GM12878 (cell line): ENCODE measurements around the gene NUDT5. TPM values are rescaled to one million over a fixed set of nuclear protein-coding genes. Genes with fewer than 3 reads are reported as not detected.

Experiments
- CBFB ChIP-seq: IDR thresholded peaks from 2 replicates; pipeline ENCODE4 v1.6.1; 2016; ENCODE audit warnings: antibody characterized with exemption, low read depth
- EED ChIP-seq: sonication (generic); IDR thresholded peaks from 2 replicates; pipeline ENCODE4 v1.6.1; 2016; ENCODE audit warnings: antibody characterized with exemption, low read depth
- EGR1 ChIP-seq, 2 experiments: IDR thresholded peaks; 1 replicate in 1 of 2; 2 replicates in 1 of 2; pipeline ENCODE4 v1.6.1; 2011 to 2012; ENCODE audit warnings: low read depth in 2 of 2, low read length in 2 of 2, borderline replicate concordance in 1 of 2, mild to moderate bottlenecking in 1 of 2, moderate library complexity in 1 of 2
- ELK1 ChIP-seq: IDR thresholded peaks from 2 replicates; pipeline ENCODE4 v1.6.1; 2012; ENCODE audit warnings: low read depth, low read length, improper control_type of control experiment
- FOXM1 ChIP-seq: IDR thresholded peaks from 2 replicates; pipeline ENCODE4 v1.6.1; 2012; ENCODE audit warnings: low read depth, mild to moderate bottlenecking, inconsistent platforms, low read length, moderate library complexity
- IKZF1 ChIP-seq: fragments of 450-650 bp; conservative IDR thresholded peaks from 2 replicates; pipeline ENCODE4 v1.6.1; 2017; ENCODE audit warnings: antibody characterized with exemption, mild to moderate bottlenecking
- IRF4 ChIP-seq: IDR thresholded peaks from 2 replicates; pipeline ENCODE4 v1.6.1; 2011; ENCODE audit warnings: low read depth, low read length
- MEF2B ChIP-seq: fragments of 450-650 bp; IDR thresholded peaks from 2 replicates; pipeline ENCODE4 v1.6.1; 2018; ENCODE audit warnings: mild to moderate bottlenecking, moderate library complexity; ENCODE audit not compliant: partially characterized antibody, poor library complexity, severe bottlenecking
- MLLT1 ChIP-seq: fragments of 450-650 bp; IDR thresholded peaks from 2 replicates; pipeline ENCODE4 v1.6.1; 2016; ENCODE audit warnings: mild to moderate bottlenecking
- MXI1 ChIP-seq: fragments of 150-350 bp; IDR thresholded peaks from 2 replicates; pipeline ENCODE4 v1.6.1; 2011; ENCODE audit warnings: low read depth, mild to moderate bottlenecking, inconsistent platforms, low read length, improper control_type of control experiment
- NBN ChIP-seq: fragments of 450-650 bp; IDR thresholded peaks from 2 replicates; pipeline ENCODE4 v1.6.1; 2016
- NFIC ChIP-seq: IDR thresholded peaks from 2 replicates; pipeline ENCODE4 v1.6.1; 2012; ENCODE audit warnings: low read depth, mild to moderate bottlenecking, inconsistent platforms, low read length, moderate library complexity
- POLR2AphosphoS5 ChIP-seq: IDR thresholded peaks from 2 replicates; pipeline ENCODE4 v1.6.1; 2011; ENCODE audit warnings: mild to moderate bottlenecking, low read length, inconsistent platforms
- RUNX3 ChIP-seq: IDR thresholded peaks from 2 replicates; pipeline ENCODE4 v1.6.1; 2012; ENCODE audit warnings: low read length, inconsistent platforms
- SIX5 ChIP-seq: IDR thresholded peaks from 2 replicates; pipeline ENCODE4 v1.6.1; 2011; ENCODE audit warnings: mild to moderate bottlenecking, low read depth, low read length, moderate library complexity; ENCODE audit not compliant: severe bottlenecking
- SMC3 ChIP-seq: IDR thresholded peaks from 2 replicates; pipeline ENCODE4 v1.6.1; 2011; ENCODE audit warnings: low read length, improper control_type of control experiment, borderline replicate concordance
- SPI1 ChIP-seq: IDR thresholded peaks from 2 replicates; pipeline ENCODE4 v1.6.1; 2011; ENCODE audit warnings: low read depth, mild to moderate bottlenecking, low read length, moderate library complexity, borderline replicate concordance; ENCODE audit not compliant: insufficient read depth
- YY1 ChIP-seq: IDR thresholded peaks from 2 replicates; pipeline ENCODE4 v1.6.1; 2011; ENCODE audit warnings: low read depth, mild to moderate bottlenecking, low read length
- ZZZ3 ChIP-seq: IDR thresholded peaks from 2 replicates; pipeline ENCODE4 v1.6.1; 2011; ENCODE audit warnings: low read depth; ENCODE audit not compliant: control insufficient read depth, insufficient read length
- polyA plus RNA-seq, 11 experiments: library from polyadenylated mRNA; depleted of rRNA in 4 of 11; unstranded in 6 of 11; stranded (reverse) in 5 of 11; fragments of >200 nt; fragmentation: Nextera tagmentation in 4 of 11; fragmentation: Illumina TruSeq in 1 of 11; extraction: Ambion mirVana in 4 of 11; extraction: Trizol in 1 of 11; gene quantifications; 1 replicate in 1 of 11; 2 replicates in 10 of 11; pipeline versions ENCODE4 v1.2.1 to v1.2.3, GENCODE V29; 2011 to 2016; ENCODE audit warnings: inconsistent platforms in 2 of 11, missing spikeins in 2 of 11, low read depth in 1 of 11
- total RNA-seq, 4 experiments: library from RNA; depleted of rRNA in 3 of 4; stranded (reverse); fragments of >200 nt in 3 of 4; fragmentation: Illumina TruSeq in 1 of 4; extraction: Trizol in 1 of 4; gene quantifications; 2 replicates each; pipeline versions ENCODE4 v1.2.1 to v1.2.3, GENCODE V29; 2013 to 2021
- TF ChIP-seq, protein P1 (sequence below): fragments of 450-650 bp; IDR thresholded peaks from 2 replicates; pipeline ENCODE4 v1.6.1; 2017; ENCODE audit warnings: low read depth, mild to moderate bottlenecking, moderate library complexity
- TF ChIP-seq, protein P2 (sequence below): fragments of 450-650 bp; IDR thresholded peaks from 2 replicates; pipeline ENCODE4 v1.6.1; 2016; ENCODE audit warnings: mild to moderate bottlenecking
- TF ChIP-seq, protein P3 (sequence below): fragments of 450-650 bp; IDR thresholded peaks from 2 replicates; pipeline ENCODE4 v1.6.1; 2017; ENCODE audit warnings: mild to moderate bottlenecking, low read depth, inconsistent platforms; ENCODE audit not compliant: poor library complexity, severe bottlenecking

The NUDT5 gene
- total and polyA plus RNA-seq, 10 of the 15 experiments (the other 5 are each of a cell fraction or from before 2014, with no cell fraction given), result 74.1 to 345 (median 153) TPM

DNA sequence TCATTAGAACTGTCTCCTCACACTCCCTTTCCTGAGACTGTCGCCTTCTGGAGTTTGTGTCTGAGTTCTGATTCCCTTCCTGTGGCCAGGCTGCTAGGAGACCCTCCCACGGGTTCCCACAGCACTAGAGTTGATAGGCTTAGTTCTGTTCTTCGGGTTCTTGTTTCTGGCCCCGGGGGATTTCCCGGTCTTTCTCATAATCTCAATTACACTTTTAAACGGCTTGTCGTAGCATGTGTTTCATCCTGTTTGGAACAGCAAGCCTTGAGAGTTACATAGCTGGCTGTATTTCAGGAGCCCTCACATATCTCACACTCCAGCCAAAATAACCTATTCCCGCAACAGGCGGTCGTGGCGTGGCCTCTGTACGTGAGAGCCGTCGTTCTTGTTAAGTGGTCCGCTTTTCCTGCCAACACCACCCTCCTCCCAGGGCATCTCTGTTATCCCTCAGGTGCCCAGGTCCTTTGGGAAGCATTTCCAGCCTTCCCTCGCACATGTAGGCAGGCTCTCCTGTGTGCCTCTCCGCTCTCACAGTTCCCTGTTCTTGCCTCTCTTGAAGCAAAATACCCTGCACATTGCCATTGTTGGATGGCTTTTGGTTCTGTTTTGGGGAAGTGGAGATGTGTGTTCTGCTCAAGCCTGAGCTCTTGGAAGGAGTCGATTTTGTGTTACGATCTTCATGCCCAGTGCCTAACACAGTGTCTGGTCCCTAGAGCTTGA lies 46.3 kb upstream of the NUDT5 start (continued):
- TF ChIP-seq MLLT1, result peak; percentile 91
- peak; percentile 85 for TF ChIP-seq RUNX3
- TF ChIP-seq, protein P1, sequence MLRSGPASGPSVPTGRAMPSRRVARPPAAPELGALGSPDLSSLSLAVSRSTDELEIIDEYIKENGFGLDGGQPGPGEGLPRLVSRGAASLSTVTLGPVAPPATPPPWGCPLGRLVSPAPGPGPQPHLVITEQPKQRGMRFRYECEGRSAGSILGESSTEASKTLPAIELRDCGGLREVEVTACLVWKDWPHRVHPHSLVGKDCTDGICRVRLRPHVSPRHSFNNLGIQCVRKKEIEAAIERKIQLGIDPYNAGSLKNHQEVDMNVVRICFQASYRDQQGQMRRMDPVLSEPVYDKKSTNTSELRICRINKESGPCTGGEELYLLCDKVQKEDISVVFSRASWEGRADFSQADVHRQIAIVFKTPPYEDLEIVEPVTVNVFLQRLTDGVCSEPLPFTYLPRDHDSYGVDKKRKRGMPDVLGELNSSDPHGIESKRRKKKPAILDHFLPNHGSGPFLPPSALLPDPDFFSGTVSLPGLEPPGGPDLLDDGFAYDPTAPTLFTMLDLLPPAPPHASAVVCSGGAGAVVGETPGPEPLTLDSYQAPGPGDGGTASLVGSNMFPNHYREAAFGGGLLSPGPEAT, result peak; percentile 52; the same call in 1 of the 2 replicates
- peak; percentile 61; the same call in 1 of the 2 replicates for TF ChIP-seq NFIC
- TF ChIP-seq MXI1, result 0 out of 2 replicates have a peak, but pooled peaks have one; percentile 31
- peak; percentile 68 for TF ChIP-seq MEF2B
- TF ChIP-seq IRF4, result peak; percentile 54; the same call in 1 of the 2 replicates
- no peak for TF ChIP-seq ELK1
- peak; percentile 70; the same call in 1 of the 2 replicates for TF ChIP-seq SPI1
- 0 out of 2 replicates have a peak, but pooled peaks have one; percentile 31 for TF ChIP-seq CBFB
- TF ChIP-seq IKZF1, result peak; percentile 75
- TF ChIP-seq SMC3, result no peak
- TF ChIP-seq SIX5, result no peak
- TF ChIP-seq FOXM1, result peak; percentile 51; the same call in 1 of the 2 replicates
- peak in 1 of 2 experiments; percentile 82; a peak in 2 of 3 replicates for TF ChIP-seq EGR1 (IDR thresholded peaks at IDR 0.05; ENCODE audit: borderline replicate concordance in 1 of 2, low read depth in 2 of 2, low read length in 2 of 2)
- TF ChIP-seq NBN, result 0 out of 2 replicates have a peak, but pooled peaks have one; percentile 34
- TF ChIP-seq, protein P2, sequence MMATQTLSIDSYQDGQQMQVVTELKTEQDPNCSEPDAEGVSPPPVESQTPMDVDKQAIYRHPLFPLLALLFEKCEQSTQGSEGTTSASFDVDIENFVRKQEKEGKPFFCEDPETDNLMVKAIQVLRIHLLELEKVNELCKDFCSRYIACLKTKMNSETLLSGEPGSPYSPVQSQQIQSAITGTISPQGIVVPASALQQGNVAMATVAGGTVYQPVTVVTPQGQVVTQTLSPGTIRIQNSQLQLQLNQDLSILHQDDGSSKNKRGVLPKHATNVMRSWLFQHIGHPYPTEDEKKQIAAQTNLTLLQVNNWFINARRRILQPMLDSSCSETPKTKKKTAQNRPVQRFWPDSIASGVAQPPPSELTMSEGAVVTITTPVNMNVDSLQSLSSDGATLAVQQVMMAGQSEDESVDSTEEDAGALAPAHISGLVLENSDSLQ, result no peak
- peak; percentile 54 for TF ChIP-seq POLR2AphosphoS5
- TF ChIP-seq YY1, result no peak
- TF ChIP-seq EED, result peak; percentile 80
- TF ChIP-seq, protein P3, sequence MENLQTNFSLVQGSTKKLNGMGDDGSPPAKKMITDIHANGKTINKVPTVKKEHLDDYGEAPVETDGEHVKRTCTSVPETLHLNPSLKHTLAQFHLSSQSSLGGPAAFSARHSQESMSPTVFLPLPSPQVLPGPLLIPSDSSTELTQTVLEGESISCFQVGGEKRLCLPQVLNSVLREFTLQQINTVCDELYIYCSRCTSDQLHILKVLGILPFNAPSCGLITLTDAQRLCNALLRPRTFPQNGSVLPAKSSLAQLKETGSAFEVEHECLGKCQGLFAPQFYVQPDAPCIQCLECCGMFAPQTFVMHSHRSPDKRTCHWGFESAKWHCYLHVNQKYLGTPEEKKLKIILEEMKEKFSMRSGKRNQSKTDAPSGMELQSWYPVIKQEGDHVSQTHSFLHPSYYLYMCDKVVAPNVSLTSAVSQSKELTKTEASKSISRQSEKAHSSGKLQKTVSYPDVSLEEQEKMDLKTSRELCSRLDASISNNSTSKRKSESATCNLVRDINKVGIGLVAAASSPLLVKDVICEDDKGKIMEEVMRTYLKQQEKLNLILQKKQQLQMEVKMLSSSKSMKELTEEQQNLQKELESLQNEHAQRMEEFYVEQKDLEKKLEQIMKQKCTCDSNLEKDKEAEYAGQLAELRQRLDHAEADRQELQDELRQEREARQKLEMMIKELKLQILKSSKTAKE, result peak; percentile 27
- TF ChIP-seq ZZZ3, result no peak
